HL-60 (cell line): ENCODE results near the gene NTF3.

ENCODE experiments used
- DNase-seq, 2 experiments: peaks; one replicate each; pipeline ENCODE4 v3.0.0-alpha.2; 2010 to 2020; ENCODE audit warnings: low read depth in 1 of 2, low spot score in 1 of 2
- H3K27ac ChIP-seq: fragments of 250-450 bp; sonication (Bioruptor Pico); replicated peaks from 2 replicates; pipeline ENCODE4 v1.5.1; 2020; ENCODE audit warnings: mild to moderate bottlenecking, moderate library complexity
- H3K27me3 ChIP-seq: fragments of 250-450 bp; sonication (Bioruptor Pico); 2 replicates; pipeline ENCODE4 v1.5.1; 2021; ENCODE audit warnings: mild to moderate bottlenecking, moderate library complexity; ENCODE audit not compliant: insufficient read depth, poor library complexity, severe bottlenecking
- H3K4me3 ChIP-seq: replicated peaks from 2 replicates; pipeline ENCODE4 v1.5.1; 2011; ENCODE audit warnings: mild to moderate bottlenecking, control low read depth, low read length; ENCODE audit not compliant: insufficient read depth
- CTCF ChIP-seq: IDR thresholded peaks from one replicate; pipeline ENCODE4 v1.5.1; 2011; ENCODE audit warnings: low read length, control low read depth, inconsistent platforms; ENCODE audit not compliant: insufficient read depth
- GABPA ChIP-seq: IDR thresholded peaks from 2 replicates; pipeline ENCODE4 v1.6.1; 2012; ENCODE audit warnings: low read depth
- POLR2AphosphoS5 ChIP-seq: IDR thresholded peaks from 2 replicates; pipeline ENCODE4 v1.6.1; 2012; ENCODE audit warnings: low read depth
- REST ChIP-seq: IDR thresholded peaks from 2 replicates; pipeline ENCODE4 v1.6.1; 2012; ENCODE audit warnings: low read depth; ENCODE audit not compliant: insufficient replicate concordance
- SPI1 ChIP-seq: IDR thresholded peaks from 2 replicates; pipeline ENCODE4 v1.6.1; 2012; ENCODE audit warnings: low read depth, mild to moderate bottlenecking, borderline replicate concordance

The NTF3 gene

GRCh38 chr12:5409619-5410018 lies 22.3 kb upstream of the NTF3 start:
- peaks cover 5% of the 10 kb centered on the region for H3K27me3 ChIP-seq
- H3K4me3 ChIP-seq: no peak overlapping the region
- H3K27ac ChIP-seq: no peak overlapping the region
- no peak for DNase-seq
- TF ChIP-seq SPI1 (no peak), GABPA (no peak), CTCF (no peak), REST (no peak), POLR2AphosphoS5 (no peak)

- H3K4me3 ChIP-seq: no peak overlapping the region
- TF ChIP-seq GABPA (no peak), REST (no peak), CTCF (no peak), SPI1 (no peak), POLR2AphosphoS5 (no peak)
- peaks cover 2% of the 10 kb centered on the region for H3K27me3 ChIP-seq
- no peak for DNase-seq
- H3K27ac ChIP-seq: no peak overlapping the region
These were observed 15.3 kb upstream of the NTF3 start for GRCh38 chr12:5416571-5416970.

GRCh38 chr12:5417500-5417899 lies 14.4 kb upstream of the NTF3 start:
- no peak for DNase-seq
- Histone ChIP-seq H3K27ac (no peak overlapping the region), H3K4me3 (no peak overlapping the region), H3K27me3 (peaks cover 2% of the 10 kb centered on the region)
- no peak for TF ChIP-seq CTCF
- TF ChIP-seq REST: no peak
- TF ChIP-seq GABPA: no peak
- no peak for TF ChIP-seq SPI1
- no peak for TF ChIP-seq POLR2AphosphoS5
